Measurements from ENCODE around the gene MNAT1.

DNA sequence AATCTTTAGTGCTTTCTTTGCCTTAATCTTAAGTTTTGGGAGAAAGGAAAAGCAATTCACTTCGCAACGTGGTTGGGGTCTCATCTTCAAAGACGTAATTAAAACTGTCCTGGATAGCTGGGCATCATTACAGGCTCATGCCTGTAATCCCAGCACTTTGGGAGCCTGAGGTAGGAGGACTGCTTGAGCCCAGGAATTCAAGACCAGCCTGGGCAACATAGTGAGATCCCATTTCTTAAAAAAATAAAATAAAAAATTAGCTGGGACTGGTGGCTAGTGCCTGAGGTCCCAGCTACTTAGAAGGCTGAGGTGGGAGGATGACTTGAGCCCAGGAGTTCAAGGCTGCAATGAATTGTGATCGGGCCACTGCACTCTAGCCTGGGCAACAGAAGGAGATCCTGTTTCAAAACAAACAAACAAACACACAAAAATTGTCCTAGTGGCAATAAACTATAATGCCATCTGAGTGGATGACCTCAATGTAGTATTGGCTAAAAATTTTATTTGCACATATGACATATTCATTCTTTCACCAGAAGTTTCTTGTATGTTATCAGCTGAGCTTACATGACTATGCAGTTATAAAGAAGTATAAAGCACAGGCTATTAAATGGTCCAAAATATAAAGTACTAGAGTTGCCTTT, 1.6 kb upstream of the MNAT1 start:
- TF ChIP-seq, protein P1, sequence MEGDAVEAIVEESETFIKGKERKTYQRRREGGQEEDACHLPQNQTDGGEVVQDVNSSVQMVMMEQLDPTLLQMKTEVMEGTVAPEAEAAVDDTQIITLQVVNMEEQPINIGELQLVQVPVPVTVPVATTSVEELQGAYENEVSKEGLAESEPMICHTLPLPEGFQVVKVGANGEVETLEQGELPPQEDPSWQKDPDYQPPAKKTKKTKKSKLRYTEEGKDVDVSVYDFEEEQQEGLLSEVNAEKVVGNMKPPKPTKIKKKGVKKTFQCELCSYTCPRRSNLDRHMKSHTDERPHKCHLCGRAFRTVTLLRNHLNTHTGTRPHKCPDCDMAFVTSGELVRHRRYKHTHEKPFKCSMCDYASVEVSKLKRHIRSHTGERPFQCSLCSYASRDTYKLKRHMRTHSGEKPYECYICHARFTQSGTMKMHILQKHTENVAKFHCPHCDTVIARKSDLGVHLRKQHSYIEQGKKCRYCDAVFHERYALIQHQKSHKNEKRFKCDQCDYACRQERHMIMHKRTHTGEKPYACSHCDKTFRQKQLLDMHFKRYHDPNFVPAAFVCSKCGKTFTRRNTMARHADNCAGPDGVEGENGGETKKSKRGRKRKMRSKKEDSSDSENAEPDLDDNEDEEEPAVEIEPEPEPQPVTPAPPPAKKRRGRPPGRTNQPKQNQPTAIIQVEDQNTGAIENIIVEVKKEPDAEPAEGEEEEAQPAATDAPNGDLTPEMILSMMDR (IDR thresholded peaks at IDR 0.05; ENCODE audit: poor library complexity): no peak
- no peak for TF ChIP-seq EZH2 (IDR thresholded peaks at IDR 0.05; ENCODE audit: borderline replicate concordance)

Data from hepatocyte (in vitro differentiated cells).